Stimulated activated effector memory CD8-positive, alpha-beta T cell treated with anti-CD3 and anti-CD28 coated beads, Interleukin-12 subunit alpha, Interleukin-12 subunit beta, amount 100 ng/mL, for 72 hours (primary cell): ENCODE results near the gene ZNRF4.

Experiments used
- ATAC-seq: fragments of 150-1000 bp; cut with Tn5 transposase; 2 replicates; pipeline ENCODE4 v1.10.0; 2021
- DNase-seq, 2 donors: peaks; one replicate each; pipeline ENCODE4 v3.0.0; 2021 to 2022; ENCODE audit warnings: low spot score in 2 of 2
- H3K27ac Mint-ChIP-seq: one replicate; pipeline ENCODE4 v1.8.0; 2022; ENCODE audit warnings: mild to moderate bottlenecking, mixed read lengths
- H3K36me3 Mint-ChIP-seq: one replicate; pipeline ENCODE4 v1.8.0; 2022; ENCODE audit warnings: mild to moderate bottlenecking, mixed read lengths
- H3K4me1 Mint-ChIP-seq: one replicate; pipeline ENCODE4 v1.8.0; 2022; ENCODE audit warnings: mixed read lengths
- H3K4me3 Mint-ChIP-seq: one replicate; pipeline ENCODE4 v1.8.0; 2022; ENCODE audit warnings: mild to moderate bottlenecking, mixed read lengths
- H3K9me3 Mint-ChIP-seq: one replicate; pipeline ENCODE4 v1.8.0; 2022; ENCODE audit warnings: mixed read lengths

ZNRF4 gene

GRCh38 chr19:5498830-5499550 lies 43.8 kb downstream of the ZNRF4 start:
- peaks cover 10% of the 10 kb centered on the region for H3K9me3 Mint-ChIP-seq
- no peak overlapping the region for H3K4me3 Mint-ChIP-seq
- no peak overlapping the region for H3K27ac Mint-ChIP-seq

DNA sequence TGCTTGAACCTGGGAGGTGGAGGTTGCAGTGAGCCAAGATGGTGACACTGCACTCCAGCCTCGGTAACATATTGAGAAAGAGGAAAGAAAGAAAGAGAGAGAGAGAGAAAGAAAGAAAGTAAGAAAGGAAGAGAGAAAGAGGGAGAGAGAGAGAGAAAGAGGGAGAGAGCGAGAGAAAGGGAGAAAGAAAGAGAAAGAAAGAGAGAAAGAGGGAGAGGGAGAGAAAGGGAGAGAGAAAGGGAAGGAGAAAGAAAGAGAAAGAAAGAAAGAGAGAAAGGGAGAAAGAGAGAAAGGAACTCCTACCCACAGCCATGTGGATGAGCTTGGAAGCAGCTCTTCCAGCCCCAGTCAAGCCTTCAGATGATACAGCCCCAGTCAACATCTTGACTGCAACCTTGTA lies 46.7 kb downstream of the ZNRF4 start:
- H3K36me3 Mint-ChIP-seq = no peaks in the 10 kb centered on the region
- H3K4me1 Mint-ChIP-seq = no peaks in the 10 kb centered on the region
- ATAC-seq (no peak), DNase-seq (no peak)
- peaks cover 13% of the 10 kb centered on the region for H3K9me3 Mint-ChIP-seq
- no peak overlapping the region for H3K27ac Mint-ChIP-seq
- no peak overlapping the region for H3K4me3 Mint-ChIP-seq

More at GRCh38 chr19:5498830-5499550, 43.8 kb downstream of the ZNRF4 start:
- no peak for ATAC-seq
- DNase-seq = no peak
- H3K36me3 Mint-ChIP-seq = no peaks in the 10 kb centered on the region
- H3K4me1 Mint-ChIP-seq = no peaks in the 10 kb centered on the region

GRCh38 chr19:5503598-5503997 lies 48.4 kb downstream of the ZNRF4 start:
- Mint-ChIP-seq H3K4me1 (no peaks in the 10 kb centered on the region), H3K27ac (no peak overlapping the region), H3K9me3 (peaks cover 13% of the 10 kb centered on the region), H3K36me3 (no peaks in the 10 kb centered on the region), H3K4me3 (no peak overlapping the region)
- DNase-seq (no peak), ATAC-seq (no peak)

DNA sequence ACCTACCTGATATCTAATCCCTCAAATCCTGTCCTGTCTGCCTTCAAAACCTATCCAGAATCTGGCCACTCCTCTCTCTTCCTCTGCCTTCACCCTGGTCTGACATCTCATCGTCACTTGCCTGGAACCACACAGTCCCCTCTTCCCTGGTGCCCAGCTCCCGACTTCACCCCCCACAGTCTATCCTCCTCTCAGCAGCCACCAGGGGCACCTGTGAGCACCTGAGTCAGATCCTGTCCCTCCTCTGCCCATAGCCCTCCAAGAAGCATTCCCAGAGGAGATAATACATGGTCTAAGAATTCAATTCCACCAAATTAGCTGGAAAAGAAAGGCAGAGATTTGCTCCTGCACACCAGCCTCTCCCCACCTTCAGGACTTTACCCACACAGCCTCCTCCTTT lies 48.9 kb downstream of the ZNRF4 start:
- Mint-ChIP-seq H3K9me3 (peaks cover 13% of the 10 kb centered on the region), H3K36me3 (no peaks in the 10 kb centered on the region), H3K27ac (no peak overlapping the region), H3K4me1 (no peaks in the 10 kb centered on the region), H3K4me3 (no peak overlapping the region)
- DNase-seq = no peak
- no peak for ATAC-seq
